SK-MEL-5 (cell line): ENCODE data around the gene LAGE3. TPM values are rescaled to one million over a fixed set of nuclear protein-coding genes. Genes with fewer than 3 reads are reported as not detected.

Source experiments
- DNase-seq: peaks from one replicate; pipeline ENCODE4 v3.0.0-alpha.2; 2016; ENCODE audit warnings: low read depth, low spot score
- in situ Hi-C: cut with HindIII; loops from 2 replicates; pipeline ENCODE4 v1.10.0; 2016; ENCODE audit warnings: low sequenced_read_pairs, high pct_unique_total_duplicates, low pct_unique_long_range_greater_than_20kb
- total RNA-seq: library from RNA; depleted of rRNA; stranded (reverse); fragments of >200 nt; shearing (Covaris generic); gene quantifications from 2 replicates; pipeline ENCODE4 v1.2.3, GENCODE V29; 2014

The LAGE3 gene
- total RNA-seq, 1 experiment from 2014 or later, result 58.6 TPM

GRCh38 chrX:154485150-154486051, 6.3 kb upstream of the LAGE3 start:
- no peak for DNase-seq
- in situ Hi-C loops, result no loop called here

GRCh38 chrX:154484255-154485149, 5.4 kb upstream of the LAGE3 start:
- no peak for DNase-seq
- in situ Hi-C loops, result no loop called here

GRCh38 chrX:154483325-154483724, 4.2 kb upstream of the LAGE3 start:
- DNase-seq, result no peak
- in situ Hi-C loops, result no loop called here

- in situ Hi-C loops, result no loop called here
These were observed 3.7 kb upstream of the LAGE3 start for GRCh38 chrX:154482786-154483185.

DNA sequence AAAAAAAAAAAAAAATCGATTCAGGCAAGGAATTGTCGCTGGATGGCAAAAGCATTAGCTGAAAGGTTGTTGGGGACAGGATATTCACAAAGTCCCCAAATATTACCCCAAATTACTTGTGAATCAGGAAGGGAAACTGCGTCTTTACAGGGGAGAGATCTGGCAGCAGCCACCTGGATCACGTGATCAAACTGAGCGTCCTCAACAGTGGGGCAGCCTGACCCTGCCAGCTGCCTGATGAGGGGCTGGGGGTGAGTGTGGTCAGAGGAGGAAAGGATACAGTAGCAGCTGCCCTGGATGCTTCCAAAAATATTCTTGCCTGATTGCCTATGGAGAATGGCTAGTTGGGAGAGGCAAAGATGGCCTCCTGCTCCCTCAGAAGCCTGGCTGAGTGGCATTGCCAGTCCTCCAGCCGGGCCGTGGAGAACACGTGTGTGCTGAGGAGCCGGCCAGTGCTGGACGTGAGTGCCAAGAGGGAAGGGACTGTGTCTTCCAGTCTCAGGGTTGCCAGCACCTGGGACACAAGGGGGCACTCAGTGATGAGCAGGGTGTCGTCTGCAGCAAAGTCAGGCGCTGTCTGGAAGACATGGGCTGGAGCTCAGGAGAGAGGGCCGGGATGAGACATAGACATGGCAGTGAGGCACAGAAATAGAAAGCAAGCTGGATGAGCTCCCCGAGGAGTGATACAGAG, 3.0 kb upstream of the LAGE3 start:
- DNase-seq, result no peak
- in situ Hi-C loops, result no loop called here

More at GRCh38 chrX:154482786-154483185, 3.7 kb upstream of the LAGE3 start:
- DNase-seq, result no peak

DNA sequence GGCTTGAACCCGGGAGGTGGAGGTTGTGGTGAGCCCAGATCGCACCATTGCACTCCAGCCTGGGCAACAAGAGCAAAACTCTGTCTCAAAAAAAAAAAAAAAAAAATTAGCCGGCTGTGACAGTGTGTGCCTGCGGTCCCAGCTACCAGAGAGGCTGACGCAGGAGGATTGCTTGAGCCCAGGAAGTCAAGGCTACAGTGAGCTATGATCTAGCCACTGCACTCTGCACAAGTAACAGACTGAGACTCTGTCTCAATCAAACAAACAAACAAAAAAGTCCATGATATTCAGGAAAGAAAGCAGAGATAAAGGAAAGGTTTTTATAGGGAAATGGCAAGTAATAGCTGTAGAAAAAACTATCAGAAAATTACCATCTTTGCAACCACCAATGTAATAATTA, 2.1 kb upstream of the LAGE3 start:
- in situ Hi-C loops, result no loop called here
- no peak for DNase-seq

GRCh38 chrX:154477891-154478477, 1.1 kb downstream of the LAGE3 start:
- in situ Hi-C loops, result no loop called here
- no peak for DNase-seq

- no peak for DNase-seq
- in situ Hi-C loops, result no loop called here
These were observed 2.3 kb downstream of the LAGE3 start for GRCh38 chrX:154476821-154477220.

GRCh38 chrX:154473683-154474082, 5.4 kb downstream of the LAGE3 start:
- in situ Hi-C loops, result no loop called here
- DNase-seq, result no peak

DNA sequence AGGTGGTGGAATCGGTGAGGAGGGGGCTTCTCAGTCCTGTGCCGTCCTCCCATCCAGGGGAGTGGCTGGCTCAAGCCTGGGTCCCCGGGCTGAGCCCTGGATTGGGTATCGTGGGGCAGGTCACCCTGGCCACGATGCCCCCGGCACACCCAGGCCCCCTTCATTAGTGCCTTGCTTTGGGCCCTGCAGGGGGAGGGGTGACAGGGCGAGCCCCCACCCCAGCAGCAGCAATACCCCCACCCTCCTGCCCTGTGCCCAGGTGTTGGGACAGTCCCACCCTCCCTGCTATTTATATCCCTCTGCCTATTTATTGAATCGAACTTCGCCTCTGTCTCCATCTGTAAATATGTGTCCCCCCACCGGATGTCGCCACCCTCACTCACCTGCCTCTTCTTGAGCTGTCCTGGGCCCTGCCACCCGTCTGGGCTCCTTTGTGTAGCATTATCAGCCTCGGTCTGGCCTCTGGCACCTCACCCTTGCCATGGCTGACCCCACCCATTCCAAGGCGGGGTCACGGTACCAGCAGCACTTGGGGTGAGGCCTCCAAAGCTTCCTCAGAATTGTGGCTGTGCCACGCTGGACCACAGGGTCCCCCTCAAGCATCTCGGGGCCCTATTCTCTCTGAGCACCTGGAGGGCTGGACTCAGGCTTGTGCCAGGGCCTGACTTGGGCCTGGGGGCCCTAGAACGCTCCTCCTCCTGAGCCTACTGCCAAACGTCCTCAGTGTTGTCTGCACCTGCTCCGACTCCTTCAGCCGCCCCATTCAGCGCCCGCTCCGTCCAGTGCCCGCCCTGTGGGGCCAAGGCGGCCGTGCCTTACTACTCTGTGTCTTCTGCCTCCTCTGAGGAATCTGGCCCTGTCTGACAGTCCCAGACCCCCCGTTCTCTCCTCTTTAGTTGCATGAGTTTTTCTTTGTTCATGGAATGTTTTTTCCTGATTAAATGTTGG, 6.1 kb downstream of the LAGE3 start:
- no peak for DNase-seq
- in situ Hi-C loops, result no loop called here

- in situ Hi-C loops, result no loop called here
- no peak for DNase-seq
These were observed 7.0 kb downstream of the LAGE3 start for GRCh38 chrX:154471839-154472684.

GRCh38 chrX:154470914-154471568, 8.0 kb downstream of the LAGE3 start:
- in situ Hi-C loops, result no loop called here
- no peak for DNase-seq

DNA sequence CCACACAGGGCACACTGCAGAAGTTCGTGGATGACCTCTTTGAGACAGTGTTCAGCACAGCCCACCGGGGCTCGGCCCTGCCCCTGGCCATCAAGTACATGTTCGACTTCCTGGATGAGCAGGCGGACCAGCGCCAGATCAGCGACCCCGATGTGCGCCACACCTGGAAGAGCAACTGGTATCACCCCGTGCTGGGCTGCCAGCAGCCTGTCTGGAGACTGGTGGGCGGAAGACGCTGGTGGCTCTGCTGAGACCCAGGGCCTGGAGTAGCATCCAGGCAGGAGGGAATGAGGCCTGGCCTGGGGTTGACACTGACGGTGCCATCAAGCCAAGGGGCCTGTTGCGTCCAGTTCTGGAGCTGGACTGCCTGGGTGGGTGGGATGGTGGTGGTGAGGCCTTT, 8.6 kb downstream of the LAGE3 start:
- in situ Hi-C loops, result no loop called here
- no peak for DNase-seq

DNA sequence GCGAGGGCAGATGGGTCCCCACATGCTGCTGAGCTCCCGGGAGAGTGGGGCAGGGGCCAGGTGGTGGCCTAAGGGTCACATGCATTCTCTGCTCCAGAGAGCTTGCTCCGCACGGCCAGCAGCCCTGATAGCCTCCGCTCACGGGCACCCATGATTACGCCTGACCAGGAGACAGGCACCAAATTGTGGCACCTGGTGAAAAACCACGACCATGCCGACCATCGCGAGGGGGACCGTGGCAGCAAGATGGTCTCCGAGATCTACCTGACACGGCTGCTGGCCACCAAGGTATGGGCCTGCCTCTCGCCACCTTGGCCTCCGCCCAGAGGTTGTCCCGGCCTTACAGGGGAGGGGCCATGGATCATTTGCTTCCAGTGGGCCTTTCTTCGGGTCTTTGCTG, 9.2 kb downstream of the LAGE3 start:
- DNase-seq, result no peak
- in situ Hi-C loops, result no loop called here

DNA sequence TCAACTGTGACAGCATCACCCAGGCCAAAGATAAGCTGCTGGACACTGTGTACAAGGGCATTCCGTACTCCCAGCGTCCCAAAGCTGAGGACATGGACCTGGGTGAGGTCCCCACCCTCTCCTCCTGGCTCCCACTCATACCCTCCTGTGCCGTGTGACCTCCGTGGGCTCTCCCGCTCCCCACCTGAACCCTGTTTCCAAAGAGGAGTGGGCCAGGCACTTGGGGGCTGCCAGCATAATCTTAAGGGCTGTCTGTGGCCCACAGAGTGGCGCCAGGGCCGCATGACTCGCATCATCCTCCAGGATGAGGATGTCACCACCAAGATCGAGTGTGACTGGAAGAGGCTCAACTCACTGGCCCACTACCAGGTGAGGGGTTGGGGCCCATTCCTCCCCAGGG, 10.0 kb downstream of the LAGE3 start:
- DNase-seq, result no peak
- in situ Hi-C loops, result no loop called here
